Fibroblast of skin of scalp (primary cell): ENCODE measurements around the gene SNTG2.

Experiments
- DNase-seq: peaks from one replicate; pipeline ENCODE4 v3.0.0-alpha.2; 2013

The SNTG2 gene

DNA sequence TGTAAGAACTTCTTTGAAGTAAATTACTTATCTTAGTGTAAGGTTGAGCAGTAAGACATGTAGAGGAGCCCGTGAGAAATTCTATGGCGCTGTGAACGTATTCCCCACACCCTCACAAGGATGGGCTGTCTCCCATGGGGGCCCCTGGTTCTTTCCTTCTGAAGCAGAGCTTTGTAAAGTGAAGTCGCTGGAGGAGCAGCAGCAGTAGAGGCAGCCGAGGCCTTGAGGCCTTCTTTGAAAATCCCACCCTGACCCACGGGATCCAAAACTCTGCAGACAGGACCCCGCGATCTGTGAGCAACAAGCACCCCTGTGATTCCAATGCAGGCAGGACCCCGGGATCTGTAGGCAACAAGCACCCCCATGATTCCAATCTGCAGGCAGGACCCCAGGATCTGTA is 23.8 kb upstream of the SNTG2 start:
- DNase-seq, result no peak

DNA sequence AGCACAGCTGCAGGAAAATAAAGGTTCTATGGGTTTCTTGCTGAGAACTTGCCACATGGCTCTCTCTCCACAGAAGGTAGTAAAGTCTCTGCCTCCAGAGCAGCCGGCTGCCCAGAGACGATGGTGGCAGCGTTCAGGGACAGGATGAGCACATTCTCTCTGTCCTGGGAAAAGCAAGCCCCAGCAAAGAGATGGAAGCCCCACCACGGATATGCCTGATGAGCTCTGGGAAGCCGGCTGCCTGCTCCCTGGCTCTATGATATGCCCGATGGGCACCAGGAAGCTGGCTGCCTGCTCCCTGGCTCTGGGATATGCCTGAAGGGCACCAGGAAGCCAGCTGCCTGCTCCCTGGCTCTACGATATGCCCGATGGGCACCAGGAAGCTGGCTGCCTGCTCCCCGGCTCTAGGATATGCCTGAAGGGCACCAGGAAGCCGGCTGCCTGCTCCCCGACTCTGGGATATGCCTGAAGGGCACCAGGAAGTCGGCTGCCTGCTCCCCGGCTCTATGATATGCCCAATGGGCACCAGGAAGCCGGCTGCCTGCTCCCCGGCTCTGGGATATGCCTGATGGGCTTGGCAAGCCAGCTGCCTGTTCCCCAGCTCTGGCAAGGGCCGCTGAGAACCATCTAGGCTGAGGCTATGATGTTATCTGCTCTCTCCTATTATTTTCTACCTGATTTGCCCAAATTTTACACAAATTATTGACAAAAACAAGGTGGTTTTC is 21.5 kb upstream of the SNTG2 start:
- DNase-seq, result no peak

DNA sequence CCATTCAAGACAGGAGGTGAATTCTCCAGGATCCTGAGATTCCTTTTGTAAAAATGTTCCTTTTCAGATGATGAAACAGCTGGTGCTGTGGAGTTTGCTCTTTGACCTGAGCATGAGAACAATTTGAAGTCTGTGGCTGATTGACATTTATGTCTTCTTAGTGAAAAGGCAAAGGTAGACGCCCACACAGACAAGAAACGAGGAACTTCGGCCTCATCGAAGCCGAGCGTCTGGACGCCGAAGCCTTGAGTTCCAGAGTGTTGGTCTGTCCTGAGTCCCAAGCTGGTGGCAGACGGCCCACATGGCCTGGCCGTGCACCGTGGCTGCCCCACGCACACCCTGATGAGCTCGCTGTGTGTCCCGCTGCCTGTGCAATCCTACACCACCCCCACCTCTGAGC is 20.7 kb upstream of the SNTG2 start:
- DNase-seq, result no peak

DNA sequence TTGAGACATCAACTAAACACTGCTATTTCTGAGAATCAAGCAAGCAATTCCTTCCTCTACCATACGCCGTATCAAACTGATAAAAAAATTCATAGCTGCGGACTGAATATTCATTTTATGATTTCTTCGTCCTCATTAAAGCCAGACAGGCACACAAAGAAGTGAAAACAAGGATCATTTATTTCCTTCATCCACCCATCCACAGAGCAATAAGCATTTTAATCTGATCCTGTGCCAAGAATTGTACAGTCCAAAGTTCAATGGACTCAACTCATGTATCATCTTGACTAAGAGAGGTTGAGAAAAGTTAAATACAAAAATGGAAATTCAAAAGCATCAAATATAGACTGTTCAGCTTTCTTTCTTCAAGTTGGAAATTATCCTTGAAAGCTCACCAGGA is 19.7 kb upstream of the SNTG2 start:
- DNase-seq, result no peak

DNA sequence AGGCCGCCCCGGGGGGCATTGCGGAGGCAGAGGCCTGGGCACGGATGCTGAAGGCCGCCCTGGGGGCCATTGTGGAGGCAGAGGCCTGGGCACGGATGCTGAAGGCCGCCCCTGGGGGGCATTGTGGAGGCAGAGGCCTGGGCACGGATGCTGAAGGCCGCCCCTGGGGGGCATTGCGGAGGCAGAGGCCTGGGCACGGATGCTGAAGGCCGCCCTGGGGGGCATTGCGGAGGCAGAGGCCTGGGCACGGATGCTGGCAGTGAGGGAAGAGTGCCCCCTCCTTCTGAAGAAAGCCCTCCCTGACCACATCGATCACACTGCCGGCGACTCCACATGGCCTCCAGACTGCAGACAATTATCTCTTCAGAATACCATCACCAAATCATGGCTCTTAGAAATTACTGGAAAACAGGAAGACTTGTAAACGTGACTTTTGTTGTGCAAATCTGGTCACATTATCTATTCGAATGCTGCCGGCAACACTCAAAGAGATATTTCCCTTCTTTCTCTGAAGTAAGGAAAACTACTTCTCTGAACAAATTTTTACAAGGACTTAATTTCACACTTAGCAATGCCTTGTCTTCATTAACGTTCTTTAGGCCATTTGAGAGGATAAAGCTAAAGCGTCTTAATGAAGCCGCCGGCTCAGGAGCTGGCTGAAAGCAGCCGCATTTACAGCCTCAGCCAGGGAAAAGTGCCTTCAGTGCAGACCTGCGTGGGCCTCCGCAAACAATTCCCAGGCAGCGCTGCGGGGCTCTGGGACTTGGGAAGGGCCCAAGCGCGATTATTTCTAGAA is 18.1 kb upstream of the SNTG2 start:
- no peak for DNase-seq

DNA sequence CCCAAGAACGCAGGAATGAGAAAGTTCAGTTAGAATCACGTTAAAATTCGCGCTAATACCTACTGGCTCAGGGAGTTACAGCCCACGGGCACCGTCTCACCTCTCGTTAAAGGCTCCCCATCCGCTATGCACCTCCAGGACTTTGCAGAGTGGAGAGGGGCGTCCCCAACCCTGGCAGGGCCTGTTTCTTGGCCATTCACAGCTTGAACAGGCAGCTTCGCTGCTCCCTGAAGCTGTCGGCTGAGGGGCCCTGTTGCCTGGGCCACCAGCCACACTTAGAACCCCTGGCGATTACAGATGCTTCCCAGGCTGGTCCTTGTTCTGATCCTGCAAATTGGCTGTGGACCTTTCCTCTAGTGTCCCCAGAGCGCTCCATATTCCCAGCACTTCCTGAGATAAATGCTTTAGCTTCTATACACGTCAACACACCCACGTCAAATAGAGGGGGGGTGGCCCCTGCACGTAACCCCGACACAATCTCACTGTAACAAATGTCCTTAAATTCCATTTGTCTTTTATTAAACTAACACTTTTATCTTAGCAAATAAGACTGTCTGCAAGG is 16.8 kb upstream of the SNTG2 start:
- DNase-seq, result no peak

DNA sequence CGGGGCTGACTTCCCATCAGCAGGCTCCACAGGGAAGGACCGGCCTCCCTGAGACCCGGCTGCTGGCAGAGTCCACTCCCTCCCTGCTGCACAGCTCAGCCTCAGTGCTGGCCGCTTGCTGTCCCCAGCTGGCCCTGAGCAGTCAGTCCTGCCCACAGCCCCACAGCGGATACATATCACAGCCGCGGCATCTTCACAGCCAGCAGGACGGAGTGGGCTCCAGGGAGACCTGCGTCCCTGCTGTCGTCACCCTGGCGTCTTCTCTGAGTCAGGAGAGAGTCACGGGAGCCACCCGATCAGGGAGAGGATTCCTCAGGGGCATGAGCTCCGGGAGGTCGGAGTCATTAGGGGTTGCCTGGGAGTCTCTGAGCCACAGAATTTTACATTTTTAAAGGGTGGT is 13.1 kb upstream of the SNTG2 start:
- DNase-seq, result peak; percentile 78

DNA sequence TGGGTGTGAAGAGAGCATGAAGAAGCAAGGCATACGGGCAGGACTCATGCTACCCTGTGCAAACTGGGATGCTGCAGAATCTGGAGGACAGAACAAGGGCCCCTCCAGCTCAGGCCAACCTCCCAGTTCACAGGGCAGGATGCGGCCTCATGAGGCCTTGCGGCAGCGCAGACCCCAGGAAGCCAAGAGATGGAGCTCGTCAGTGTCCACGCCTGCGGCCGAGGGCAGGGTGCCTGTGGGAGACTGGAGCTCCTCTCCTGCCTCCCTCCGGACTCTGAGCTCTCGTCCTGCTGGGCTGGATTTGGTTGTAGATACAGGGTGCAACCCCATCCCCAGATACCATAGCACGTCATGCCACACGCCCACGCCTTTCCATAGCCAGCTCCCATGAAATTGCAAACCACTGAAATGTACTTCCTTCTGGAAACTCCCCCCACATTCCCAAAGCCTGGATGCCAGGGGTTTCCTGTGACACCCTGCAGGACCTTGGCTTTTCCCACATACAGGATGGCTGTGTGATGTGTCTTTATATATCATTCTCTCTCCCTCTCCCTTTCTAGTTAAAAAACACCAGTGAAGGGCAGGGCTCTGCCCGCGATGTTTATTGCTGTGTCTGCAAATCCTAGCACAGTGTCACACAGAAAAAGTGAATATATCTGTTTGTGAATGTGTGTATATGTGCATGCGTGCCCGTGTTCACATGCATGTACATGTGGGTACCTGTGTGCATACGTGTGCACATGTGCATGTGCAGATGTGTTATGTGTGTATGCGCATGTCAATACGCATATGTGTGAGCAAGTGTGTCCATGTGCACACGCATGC is 12.3 kb upstream of the SNTG2 start:
- peak; percentile 84 for DNase-seq

DNA sequence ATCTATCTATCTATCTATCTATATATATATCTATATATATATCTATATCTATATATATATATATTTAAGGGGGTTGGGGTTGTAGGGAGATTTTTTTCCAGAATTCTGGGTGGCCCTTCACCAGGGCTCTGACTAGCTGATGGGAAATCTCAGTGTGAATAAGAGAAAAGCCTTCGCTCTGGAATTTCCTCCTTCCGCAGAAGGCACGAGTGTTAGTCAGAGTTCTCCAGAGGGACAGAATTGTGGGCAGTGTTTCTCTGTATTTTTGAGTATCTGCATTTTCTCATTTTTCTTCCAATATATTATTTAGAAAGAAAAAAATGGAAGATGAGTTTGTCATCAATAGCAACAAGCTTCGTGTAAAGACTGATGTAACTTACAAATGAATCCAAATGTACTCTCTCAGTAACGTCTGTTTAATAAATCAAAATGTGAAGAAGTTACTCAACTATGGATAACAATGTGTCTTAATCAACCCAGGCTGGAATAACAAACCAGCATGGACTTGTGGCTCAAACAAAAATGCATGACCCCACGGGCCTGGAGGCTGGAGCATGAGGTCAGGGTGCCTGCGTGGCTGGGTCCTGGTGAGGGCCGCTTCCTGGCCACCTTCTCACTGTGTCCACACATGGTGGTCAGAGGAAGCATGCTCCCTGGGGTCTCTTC is 10.6 kb upstream of the SNTG2 start:
- DNase-seq, result peak; percentile 93

DNA sequence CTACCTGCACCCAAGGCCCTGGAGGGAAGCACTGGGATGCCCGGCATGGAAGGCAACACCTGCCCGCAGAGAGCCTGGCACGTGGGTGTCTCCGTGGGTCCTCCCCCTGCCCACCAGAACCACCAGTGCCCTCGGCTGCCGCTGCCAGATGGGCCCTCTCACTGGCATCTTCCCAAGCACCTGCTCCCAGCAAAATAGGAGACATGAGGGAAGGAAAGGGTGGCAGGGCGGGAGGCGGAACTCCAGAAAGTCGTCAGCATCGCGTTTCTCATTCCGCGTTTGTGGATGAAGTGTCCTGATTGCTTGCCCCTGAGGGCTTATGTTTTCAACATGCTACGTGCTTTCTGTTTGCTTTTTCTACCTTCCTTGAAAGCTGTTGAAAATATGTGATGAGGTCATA is 8.8 kb upstream of the SNTG2 start:
- no peak for DNase-seq

DNA sequence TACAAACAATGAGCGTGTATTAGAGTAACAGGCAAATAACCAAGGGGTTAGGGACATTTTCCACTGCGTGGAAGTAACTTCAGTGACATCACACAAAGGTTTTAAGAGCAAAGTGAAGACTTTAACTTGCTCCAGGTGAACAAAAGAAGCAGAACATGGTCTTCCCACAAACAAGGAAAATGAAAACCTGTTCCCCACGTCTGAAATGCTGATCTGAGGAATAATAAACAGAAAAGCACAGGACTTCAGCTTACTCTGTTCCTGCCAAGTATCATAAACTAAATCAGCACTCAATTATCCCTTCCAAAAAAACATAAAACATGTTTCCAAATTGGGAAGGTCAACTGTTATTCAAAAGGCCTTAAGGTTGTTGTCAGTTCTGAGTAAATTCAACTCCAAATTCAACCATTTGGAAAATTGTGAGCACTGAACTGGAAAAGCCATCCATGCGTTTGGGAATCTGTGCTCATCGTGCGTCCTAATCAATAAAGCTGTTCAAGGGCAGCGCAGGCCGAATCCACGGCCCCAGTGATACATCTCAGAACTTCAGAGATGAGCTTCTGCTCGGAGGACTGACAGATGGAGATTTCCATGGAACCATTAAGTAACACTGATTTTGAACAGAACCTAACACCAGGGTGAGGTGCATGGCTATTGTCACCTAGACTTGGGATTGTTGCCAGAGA is 7.7 kb upstream of the SNTG2 start:
- DNase-seq, result no peak

DNA sequence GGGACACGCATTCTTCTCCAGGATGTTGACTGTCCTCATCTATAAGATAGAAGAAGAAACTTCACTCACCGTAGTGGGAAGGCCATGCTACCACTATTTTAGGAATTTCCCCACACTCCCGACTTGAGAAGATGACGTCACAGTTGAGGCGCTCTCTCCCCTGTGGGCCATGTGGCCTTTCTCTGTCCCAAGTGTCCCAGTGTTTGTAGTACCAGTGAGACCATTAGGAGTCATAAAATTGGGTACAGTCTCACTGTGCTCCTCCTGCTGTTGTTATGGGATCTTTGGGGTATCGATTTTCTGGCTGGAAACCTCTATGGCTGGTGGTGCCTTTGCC is 7.2 kb upstream of the SNTG2 start:
- no peak for DNase-seq

DNA sequence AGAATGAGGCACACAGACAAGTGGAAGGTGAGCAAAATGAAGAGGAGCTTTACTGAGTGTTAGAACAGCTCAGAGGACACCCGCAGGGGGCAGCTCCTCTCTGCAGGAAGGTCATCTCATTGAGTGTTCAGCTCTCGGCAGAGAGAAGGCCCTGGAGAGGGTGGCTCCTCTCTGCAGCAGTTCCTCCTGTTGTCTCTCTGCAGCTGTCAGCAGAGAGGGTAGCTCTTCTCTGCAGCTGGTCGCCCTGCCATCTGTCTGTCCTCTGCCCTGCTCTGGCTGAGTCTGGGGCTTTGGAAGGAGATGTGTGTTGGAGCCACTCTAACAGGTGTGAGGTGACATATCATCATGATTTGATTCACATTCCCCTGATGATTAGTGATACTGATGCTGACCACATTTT is 6.8 kb upstream of the SNTG2 start:
- no peak for DNase-seq

DNA sequence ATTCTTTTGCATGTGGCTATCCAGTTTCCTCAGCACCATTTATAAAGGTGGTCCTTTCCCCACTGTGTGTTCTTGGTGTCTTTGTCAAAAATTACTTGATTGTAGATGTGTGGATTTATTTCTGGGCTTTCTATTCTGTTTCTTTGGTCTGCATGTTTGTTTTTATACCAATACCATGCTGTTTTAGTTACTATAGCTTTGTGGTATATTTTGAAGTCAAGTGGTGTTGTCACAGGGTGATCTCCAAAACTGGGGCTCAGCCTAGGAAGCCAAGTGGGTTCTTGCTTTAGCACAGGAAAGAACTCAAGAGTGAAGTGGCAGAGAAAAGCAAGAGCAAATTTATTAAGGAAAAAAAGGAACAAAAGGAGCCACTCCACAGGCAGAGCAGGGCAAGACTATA is 6.0 kb upstream of the SNTG2 start:
- no peak for DNase-seq

DNA sequence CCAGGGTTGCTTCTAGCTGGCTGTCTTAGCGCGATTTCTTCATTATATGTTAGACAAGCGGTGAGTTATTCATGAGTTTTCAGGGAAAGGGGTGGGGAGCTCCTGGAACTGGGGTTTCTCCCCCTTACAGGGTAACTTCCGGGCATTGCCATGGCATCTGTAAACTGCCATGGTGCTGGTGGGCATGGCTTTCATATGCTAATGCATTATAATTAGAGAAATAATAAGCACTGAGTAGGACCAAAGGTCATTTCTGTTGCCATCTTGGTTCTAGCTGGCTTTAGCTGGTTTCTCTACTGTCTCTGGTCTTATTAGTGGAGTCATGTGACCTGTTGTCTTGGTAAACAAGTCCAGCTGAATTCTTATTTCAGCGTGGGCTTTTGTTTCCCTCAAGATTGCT is 5.5 kb upstream of the SNTG2 start:
- DNase-seq, result no peak

DNA sequence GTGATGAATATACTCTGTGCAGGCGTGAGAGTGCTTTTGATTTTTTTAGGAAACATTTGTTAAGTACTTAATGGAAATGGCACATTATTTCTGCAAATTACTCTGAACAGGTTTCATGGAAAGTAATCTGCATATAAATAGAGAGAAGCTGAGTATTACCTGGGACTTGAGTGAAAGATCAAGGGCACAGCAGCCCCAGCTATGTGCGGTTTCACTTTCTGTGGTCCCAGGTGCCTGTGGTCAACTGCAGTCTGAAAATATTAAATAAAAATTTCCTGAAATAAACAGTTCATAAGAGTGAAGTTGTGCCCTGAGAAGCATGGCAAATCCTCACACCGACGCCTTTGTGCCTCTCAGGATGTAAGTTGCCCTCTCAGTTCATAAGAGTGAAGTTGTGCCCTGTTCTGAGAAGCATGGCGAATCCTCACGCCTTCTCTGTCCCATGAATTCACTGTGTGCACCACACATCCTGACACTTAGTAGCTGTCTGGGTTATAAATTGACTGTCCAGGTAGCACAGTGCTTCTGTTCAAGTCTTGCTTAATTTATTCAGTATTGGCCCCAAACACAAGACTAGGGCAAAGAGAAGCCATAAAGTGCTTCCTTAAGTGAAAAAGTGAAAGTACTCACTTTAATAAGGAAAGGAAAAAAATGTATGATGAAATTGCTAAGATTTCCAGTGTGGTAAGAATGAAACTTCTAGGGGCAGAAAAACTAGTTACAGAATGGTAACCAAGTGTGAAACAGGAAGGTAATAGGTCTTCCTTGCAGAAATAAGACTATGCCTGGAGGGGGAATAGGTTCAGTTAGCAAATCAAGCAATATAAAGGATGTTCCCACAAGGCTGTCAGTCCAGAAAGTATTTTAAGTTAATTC is 4.3 kb upstream of the SNTG2 start:
- DNase-seq, result no peak

DNA sequence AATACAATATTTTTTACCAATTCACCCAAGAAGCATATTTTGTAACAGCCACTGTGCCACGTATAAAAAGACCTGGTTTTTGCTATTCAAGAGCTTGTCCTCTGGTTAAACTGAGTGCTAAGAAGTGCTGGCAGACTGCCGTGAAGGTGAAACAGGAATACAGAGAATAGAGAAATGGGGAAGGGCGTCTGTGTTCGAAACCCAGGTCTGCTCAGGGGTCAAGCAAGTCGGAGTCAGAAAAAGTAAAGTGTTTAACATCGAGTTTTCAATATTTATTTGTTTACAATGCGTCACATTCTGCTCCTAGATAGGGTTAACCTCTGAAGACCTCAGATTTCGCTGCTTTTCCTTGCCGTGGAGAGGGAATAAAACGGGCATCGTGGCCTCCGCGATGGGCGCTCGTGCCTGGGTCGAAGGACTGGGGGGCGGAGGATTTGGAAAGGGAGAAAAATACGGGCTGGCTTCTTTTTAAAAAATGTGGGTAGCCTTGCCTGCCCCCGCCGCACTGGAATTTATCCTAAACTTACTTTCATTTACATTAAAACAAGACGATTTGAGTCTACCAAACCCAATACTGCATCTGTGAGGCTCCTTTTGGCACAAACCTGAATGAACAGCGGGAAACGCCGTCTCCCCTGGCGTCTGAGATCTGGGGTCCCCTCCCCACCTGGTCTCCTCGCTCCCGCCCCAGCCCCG is 1.1 kb upstream of the SNTG2 start:
- no peak for DNase-seq

DNA sequence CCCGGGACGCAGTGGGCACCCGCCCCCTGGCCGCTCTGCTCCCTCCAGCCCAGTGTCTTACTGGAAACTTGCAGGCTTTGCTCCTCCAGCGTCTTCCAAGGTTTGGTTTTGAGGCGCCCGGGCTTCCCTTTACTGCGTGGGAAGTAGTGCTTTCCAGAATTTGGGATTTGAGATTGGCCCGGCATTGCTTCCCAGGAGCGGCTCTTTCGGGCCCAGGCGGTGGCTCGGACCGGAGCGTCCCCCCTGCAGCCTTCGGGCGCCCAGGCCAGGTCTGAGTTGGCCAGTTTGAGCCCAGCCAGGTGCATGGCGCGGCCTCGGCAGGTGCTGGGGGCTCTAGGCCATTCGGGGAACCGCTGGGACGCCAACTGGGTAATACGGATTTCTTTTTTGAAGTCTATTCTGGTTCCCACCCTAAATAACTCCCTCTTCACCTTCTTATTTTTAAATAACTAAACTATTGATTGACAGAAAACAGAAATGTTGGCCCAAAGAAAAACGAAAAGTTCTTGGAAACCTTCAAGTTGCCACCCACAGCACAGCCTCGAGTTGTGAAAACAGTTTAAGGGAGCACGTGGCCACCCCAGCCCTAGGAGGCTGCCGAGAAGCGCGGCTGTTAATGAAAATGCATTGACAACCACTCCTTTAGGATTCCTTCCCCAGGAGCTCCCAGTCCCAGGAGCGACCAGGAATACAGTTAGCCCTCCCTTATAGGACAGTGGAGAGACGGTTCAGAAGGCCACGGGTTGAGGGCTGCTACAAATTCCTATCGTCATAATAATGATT is 766 bp downstream of the SNTG2 start:
- DNase-seq, result no peak

DNA sequence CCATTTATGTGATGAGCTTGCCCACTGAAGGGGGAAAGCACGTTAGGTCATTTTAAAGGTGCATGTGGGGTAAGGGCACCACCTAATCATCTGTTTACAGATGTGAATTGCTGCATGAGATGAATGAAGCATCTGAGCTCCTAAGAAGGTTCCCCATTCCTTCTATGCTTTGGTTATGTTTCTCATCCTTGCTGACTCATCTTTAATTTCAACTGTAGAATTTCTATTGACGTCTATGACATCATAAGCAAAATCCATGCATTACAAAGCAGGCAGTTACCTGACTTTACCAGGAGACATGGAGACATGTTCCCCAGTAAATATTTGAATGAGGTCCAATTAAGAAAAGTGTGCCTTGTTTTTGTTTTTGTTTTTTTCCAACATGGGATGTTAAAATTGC is 2.8 kb downstream of the SNTG2 start:
- DNase-seq, result no peak
